Bone marrow (tissue), 2 donors: ENCODE data around the gene COL4A6.

Experiments used
- DNase-seq, 2 donors: peaks; one replicate each; lab custom pipeline; 2025; lab: John Stamatoyannopoulos, UW

The COL4A6 gene

DNA sequence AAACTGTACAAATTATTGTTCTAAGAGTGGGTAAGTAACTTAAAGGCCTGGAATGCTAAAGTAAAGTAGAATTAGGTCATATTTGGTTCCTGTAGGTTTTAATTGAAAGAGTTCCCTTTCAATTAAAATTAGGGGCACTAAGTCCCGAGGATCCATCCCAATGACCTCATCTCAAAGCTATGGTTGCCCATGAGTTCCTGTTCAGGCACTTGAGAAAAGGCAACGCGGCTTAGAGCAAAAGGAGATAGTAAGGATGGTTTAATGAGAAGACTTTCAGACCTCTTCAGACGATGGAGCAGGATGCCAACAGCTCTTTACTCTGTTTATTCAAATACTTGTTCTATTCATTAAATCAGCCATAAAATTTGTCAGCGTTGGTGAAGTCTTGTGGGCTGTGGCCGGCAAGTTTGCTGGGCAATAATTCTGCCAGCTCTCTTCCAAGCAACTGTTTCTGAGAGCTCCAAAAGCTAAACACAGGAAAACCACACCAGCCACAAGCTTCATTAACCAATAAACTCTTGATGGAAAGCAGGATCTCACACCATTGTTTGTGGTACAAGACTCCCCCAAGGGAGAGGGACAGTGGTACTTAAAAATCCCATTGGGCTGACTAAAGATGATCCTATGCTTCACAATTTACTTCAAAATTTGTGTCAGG lies 167.4 kb downstream of the COL4A6 start:
- no peak for DNase-seq

DNA sequence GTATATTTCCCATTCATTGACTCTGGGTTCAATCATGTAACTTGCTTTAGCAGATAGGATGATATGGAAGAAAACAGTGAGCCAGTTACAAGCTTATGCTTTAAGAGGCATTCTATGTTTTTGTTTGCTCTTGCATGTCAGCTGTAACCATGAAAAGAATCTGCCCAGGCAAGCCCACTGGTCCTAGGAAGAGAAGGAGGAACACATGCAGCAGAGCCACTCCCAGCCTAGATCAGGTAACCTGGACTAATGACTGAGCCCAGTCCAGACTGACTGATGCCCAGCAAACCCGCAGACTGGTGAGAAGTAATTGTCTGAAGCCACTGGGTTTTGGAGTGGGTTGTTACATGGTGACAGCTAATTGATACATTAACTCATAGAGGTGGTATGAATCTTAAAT lies 167.9 kb downstream of the COL4A6 start:
- DNase-seq = no peak

DNA sequence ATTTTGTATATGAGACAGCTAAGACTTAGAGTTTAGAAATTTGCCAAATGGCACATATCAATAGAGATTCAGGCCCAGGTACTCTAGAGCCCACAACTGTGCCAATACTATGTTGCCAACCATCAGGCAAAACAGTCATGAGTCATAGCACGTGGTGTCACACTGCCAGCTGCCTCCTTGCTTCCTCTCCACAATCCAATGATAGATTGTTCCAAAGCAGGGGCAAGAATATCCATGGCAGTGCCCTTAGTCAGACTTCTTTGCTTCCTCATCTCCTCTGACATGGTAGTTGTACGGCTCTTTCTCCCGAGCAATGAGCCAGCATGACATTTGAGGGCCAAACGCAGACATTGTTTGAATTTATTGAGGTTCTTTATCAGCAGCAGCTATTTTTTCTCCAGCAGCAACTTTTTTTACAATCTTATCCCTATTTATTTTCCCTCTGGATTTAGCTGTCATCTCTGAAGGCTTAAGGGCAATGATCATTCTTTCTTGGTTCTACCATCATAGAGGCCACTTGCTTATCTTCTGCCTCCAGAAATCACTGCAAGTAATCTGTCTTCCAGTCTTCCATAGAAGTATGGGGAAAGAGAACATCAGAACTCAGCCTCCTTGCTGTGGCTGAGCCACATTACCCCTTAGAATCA lies 169.7 kb downstream of the COL4A6 start:
- no peak for DNase-seq

DNA sequence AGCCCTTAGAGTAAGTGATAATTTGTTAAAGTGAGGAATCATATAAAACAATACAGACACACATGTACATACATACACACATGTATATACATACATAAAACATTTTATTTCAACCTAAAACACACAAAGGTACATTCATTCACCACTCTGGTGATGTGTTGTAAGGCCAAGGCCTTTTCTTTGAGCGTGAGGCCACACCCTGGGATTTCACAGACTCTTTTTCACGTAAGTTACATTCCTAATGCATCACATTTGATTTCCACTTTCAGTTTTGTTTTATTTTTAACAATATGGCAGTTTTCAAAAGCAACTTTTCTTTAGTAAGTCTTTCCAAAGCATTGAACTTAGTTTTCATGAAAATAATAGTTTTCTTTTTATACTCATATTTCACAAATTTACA lies 170.7 kb downstream of the COL4A6 start:
- DNase-seq = no peak

DNA sequence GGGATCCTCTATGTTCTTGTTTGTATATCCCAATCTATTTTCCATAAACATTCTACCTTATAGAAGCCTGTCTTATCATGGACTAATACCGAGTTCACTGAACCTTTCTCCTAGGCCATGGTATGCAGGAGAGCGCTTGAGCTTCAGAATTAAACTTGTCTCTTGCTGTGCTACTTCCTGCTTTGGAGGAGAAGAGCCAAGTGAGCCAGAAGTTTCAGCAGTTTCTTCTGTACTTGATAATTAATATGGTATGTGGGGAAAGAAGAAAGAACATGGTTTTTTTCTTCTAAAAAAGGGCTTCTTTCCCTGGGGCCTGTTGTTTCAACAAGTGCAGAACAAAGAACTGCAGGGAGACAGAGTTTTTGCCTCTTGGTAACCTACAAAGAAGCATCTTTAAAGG lies 173.8 kb downstream of the COL4A6 start:
- no peak for DNase-seq

DNA sequence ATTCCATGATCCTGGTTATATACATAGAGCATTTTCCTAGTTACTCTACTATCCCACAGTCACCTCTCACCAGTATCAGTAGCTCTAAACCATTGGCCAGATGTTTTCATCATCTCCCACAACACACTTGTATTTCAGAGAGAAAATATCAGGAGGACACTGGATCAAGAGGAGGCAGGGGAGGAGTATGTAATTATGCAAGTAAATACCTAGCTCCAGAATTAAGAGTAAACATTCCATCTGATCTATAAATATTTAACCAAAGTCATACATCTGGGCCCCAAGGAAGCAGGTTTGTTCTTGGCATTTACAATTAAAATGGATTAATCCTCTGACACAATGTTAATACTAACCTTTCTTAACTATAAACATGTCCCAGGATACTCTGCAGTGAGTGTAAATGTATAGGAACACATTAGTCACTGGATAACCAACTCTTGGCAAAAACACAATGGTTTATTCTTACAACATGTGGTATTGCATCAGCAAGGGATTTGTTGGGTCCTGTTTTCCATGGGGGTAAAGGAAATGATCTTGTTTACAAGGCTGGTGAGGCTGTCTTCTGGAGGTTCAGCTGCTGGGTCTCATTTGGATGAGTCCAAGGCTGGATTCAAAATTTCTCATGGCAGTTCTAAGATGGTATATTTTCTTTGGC lies 176.5 kb downstream of the COL4A6 start:
- DNase-seq = no peak

DNA sequence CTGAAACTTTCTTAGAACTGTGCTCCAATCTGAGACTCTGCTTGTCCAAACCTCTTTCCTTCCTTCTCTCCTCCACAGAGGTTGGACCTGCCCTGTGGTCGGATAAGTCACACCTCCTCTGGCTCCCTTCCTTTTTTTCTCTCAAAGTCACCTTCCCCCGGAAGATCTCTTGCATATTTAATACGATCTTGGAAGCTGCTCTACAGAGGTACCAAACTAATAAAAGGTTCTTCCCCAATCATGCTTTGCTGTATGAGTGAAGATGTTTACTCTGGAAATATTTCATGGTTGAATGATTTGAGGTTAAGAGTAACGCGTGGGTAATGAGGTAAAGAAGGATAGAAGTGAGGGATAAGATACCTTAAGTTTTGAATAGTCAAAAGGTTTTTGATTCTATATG lies 180.7 kb downstream of the COL4A6 start:
- no peak for DNase-seq

DNA sequence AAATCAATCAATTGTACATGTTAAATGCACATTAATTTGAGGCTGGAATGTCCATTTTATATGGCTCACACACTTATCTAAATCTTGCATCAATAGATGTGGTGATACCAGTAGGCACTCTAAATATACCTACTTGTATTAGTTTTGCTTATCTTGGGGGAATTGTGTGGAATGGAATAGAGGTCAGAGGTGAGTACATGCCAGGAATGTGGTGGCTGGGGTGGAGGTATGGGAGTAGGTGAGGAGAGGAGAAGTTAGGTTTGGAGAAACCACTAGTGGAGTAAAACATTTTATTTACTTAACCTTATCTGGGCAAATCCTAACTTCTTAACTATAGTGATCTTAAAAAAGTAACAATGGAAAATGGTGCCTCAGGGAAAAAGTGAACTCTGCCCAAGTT lies 183.6 kb downstream of the COL4A6 start:
- DNase-seq = no peak

DNA sequence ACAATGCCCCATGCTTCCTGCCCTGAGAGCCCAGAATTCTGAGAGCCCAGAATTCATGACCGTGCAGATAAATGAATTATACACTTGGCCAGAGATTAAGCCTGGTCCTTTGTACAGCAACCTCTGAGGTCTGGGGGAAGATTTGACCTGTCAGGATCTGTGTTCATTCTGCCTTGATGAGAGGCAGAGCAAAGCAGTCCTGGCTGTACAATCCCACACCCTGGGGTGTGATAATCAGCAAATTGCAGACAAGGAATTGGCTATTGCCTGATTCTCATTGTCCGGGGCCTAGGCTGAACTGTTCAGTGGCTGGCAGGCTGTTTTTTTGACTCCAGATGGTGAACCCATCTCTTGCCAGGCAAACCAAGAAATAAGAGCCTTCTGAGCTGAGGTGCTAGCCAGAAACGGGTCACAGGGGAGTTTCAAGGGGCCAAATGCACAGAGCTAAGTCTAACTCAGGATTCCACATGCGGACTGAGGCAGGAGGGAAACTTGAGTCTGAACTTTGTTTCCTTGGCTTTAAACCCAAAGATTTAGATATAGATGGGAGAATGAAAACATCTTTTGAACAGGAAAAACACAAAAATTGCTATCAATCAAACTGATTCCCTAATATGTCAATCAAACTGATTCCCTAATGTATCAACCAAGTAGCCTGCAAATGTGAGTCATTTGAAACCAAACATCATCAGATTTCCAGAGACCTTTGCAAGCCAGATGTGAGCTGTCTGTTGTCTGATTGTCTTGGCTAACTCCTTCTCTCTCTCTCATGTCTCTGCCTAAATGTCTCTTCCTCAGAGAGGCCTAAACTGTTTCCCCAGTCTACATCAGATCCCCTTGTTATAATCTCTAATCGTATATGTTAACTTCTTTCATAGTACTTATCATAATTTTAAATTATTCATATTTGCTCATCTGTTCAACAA lies 187.3 kb downstream of the COL4A6 start:
- DNase-seq = no peak

DNA sequence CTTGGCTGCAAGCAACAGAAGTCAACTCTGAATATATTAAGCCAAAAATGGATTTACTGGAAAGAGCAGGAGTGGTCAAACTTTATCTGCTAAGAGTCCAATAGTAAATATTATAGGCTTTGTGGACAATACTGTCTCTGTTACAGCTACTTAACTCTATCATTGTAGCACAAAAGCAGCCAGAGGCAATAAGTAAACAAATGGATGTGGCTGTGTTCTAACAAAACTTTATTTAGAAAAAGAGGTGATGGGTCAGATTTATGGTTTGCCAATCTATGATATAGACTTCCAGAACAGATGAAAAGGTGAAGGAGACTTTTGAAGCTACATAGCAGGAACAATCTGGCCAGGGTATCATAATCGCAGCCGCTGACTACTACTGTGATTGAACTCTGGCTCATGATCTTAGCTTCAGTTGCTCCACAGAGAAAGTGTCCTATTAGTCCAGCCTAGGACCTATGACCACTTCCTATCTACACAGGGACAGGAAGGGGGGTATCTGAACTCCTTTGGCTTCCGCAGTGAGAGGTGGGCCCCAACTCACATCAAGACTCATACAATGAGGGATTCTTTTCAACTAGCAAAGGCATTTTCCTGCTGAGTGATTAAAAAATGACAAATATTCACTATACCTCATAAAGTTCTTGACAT lies 191.8 kb downstream of the COL4A6 start:
- DNase-seq = no peak

DNA sequence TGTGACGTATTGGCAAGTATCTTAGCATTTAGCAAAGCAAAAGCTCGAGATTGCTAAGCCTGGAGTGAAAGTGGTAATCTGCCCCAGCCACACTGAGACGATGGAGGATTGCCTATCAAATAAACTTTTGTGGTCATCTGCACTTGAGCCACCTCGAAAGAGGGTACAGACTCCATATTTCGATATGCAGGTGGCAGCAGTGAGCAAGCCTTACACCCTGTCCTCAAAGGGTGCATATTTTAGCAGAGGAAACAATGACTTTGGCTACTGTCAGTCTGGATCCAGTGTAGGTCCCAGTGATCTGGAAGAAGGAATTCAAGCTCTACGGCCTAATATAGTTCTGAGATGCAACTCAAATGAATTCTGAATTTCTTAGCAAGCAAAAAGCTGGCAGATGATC lies 192.8 kb downstream of the COL4A6 start:
- no peak for DNase-seq

DNA sequence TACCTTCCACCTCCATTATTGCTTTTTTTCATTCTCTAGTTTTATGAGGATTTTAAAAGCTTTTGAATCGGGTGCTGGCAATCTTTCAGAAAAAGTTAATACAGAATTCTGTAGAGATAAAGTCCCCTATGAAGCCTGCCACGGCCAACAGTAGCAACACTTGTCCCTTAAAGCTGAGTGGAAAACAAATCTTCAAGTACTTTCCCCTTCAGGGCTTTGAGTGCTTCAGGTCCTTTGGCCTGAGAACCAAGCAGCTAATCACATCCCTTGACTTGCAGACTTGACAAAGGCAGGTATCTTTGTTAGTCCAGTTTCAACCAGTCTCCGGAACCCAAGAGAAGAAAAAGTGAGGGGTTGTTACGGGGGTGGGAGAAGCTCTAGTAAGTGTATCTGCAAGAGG lies 202.2 kb downstream of the COL4A6 start:
- DNase-seq = no peak

DNA sequence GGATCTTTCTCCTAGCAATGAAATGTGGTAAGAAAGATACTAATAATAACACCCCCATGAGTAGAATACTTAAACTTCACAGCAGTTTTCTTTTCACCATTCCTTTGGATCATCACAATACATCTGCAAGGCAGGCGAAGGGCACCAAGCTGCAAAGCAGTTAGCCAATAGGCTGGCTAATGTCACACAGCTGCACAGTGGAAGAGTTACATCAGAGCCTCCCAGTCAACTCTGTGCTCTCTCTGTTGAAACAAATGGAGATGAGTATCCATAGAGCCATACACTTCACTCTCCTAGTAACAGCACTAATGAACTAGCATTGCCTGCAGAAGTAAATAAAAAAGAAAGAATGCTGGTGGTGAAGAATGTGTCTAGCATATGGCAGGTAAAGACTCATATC lies 207.6 kb downstream of the COL4A6 start:
- no peak for DNase-seq

DNA sequence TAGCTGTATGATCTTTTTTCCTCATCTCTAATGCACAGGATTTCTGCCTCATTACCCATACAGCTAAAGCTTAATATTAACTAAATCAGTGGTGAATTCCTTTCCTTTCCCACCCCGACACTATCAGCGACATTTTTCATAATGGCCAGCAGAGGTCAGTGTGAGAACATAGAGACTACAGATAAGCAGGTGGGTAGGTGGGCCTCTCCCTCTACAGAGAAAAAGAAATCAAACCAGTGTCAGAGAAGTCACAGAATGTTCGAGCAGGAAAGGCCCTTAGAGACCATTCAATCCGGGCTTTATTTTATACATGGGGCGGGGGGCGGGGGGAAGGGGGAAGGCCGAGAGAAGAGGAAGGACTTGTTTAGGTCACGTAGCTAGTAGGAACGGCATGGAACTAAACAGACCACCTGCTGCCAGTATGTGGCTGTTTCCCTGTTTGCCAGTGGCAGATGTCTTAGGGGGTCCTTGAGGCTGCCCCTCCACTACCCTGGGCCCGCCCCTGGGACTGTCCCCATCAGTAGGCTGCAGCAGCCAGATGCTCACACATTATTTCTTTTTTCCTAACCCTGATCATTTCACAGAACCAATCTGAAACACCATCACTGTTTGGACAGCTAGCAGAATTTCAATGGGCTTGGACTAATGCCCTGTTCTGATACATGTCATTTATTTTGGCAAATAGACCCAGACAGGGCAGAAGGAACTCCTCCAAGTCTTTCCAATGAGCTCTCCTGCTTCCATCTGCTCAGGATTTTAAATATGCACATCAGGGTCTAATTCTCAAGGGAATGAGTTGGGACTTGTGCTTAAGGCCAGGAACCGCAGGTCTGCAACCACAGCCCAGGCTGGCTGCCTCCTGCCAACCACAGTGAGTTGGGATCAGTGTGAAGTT lies 213.2 kb downstream of the COL4A6 start:
- DNase-seq = peak in 1 of 2 donors; percentile 4

DNA sequence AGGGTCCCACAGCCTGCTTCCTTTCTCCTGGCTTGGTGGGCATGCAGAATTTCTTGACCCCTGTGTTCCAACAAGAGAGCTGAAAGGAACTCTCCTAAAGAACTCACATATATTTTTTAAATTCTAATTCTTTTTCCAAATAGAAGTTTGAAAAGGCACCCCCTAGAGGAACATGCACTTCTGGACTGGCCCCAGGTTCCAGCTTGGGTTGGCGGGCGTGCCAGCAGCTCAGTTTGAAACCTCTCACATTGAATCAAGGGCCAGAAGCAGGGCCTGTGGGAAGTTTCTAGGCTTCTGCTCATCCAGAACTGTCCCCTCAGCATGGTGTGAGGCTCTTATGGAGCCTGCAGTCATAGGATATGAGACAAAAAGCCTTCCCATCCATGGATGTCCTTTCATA lies 214.0 kb downstream of the COL4A6 start:
- no peak for DNase-seq

DNA sequence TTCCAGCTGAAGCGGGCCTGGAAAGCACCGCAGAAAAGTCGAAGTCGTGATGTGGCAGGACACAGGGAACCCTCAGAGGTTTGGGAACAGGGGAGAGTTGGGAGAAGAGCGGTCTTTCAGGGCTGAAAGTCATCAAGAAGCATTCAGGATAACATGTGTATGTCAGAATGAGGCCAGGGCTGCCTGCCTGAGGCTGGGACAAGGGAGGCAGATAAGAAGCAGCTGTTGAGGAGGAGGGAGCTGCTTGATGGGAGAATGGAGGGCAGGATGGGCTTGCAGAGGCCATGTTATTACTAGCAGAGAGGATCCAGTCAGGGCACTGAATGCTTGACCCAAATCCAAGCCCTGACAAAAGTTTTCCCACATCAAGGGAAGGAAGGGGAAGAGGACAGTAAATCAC lies 214.6 kb downstream of the COL4A6 start:
- DNase-seq = no peak

DNA sequence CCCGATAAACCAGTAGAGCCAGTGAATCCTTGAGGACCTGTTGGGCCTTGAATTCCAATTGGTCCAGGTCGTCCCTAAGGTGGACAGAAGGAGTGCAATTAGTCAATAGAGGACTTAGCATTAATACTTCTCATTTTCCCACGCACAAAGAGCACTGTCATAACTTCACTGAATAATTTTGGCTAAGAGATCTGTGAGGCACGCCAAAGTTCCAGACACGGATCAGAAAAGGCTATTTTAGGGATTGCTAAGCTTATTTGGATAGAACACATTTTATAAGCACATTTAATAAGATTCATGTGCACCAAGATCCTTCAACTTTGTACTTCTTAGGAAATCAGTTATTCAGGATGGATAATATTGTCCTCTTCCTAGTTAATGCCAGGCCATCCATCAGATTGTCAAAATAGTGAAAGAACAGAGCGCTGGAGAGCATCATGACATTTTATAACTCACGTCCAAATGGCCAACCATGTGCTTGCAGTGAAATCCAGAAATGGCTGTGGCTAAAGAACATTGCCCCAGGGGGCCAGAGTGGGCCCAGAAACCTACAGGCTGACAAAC lies 216.8 kb downstream of the COL4A6 start:
- no peak for DNase-seq

DNA sequence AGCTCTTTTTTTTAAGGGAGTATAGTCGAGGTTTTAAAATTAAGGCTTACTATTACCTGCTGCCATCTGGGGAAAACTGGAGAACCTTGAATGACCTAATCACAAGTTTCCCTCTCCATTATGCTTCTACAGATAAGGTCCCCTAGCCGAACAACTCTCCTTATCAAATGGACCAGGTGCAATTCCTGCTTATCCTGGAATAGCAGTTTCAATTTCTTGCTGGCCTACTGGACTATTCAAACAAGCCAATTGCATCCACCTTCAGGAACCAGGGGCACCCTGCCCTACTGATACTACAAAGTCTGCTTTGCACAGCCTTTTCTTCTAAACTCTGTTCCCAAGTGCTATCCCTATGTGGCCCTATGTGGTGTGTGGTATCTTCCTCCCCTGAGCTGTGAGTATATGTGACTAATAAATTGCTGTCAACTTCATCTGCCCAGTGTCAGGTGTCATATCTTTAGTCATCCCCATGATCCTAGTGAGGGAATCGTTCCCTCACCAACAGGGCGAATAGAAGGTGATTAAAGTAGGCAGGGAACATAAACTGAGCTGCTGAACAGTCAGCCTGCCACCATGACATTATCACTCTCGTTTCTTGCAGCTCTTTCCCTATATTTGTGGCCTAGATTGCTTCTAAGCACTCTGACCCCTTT lies 218.1 kb downstream of the COL4A6 start:
- DNase-seq = no peak

DNA sequence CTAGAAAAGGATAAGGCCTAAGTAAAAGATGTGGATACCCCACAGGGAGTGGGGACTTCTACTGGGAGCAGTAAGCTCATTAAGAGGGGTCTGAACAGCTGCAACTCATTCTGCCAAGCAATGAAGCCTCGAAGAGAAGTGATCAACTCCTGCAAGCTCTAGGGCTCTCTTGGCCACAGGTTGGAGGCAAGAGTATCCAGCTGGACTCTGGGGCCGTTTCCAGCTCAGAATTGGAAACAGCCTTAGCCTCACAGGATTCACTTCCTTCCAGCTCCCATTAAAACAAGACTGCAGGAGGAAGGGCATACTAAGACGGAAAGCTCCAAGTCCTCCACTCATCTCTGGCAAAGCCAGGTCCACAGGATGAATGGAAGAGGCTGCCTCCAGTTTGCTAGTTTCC lies 220.3 kb downstream of the COL4A6 start:
- DNase-seq = no peak

DNA sequence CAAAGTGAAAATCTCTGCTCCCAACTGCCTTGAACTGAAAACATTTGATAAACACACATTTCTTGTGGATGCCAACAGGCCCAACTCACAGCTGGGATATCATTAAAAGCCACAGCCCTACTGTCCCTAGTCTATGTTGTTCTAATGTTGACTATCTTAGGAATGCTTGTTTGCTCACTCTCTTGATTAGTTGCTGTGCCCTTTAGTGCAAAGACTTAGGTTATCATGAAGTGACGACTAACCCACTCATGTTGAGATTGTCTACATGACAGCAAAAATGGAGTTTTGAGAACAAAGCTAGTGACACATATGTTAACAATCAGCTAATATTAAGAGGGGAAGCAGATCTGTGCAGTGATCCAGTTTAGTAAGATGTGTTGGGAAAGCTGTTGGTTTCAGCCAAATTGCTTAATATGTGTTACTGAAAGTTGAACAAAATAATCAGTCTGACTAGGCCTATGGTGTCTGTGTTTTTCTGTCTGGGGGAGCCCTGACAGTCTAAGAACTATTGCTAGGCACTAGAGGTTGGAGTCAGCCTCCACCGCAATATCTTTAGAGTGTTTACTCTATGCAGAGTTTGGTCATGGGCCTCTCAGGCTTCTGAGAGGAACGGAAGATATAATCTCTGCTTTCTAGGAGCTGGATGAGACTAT lies 221.2 kb downstream of the COL4A6 start:
- DNase-seq = no peak
